GM19239 (cell line): ENCODE measurements around the gene C11orf24.
"Not testable (repeated sequence)": the region's sequence is repeated elsewhere in the genome, so short reads cannot be mapped to it uniquely, and the experiment has no call there.

Experiments used
- DNase-seq: peaks from one replicate; pipeline ENCODE4 v3.0.0; 2011; ENCODE audit warnings: low spot score; ENCODE audit not compliant: insufficient read length
- FAIRE-seq: peaks from 2 replicates; lab custom pipeline; 2011; peaks lifted over from hg19 to GRCh38; lab: Jason Lieb, UNC

Gene C11orf24

GRCh38 chr11:68257477-68258362 is 14.1 kb downstream of the C11orf24 start:
- DNase-seq, result peak; percentile 84
- peak; percentile 78 for FAIRE-seq

- FAIRE-seq, result no peak
- DNase-seq, result no peak
Measured at GRCh38 chr11:68256331-68256741, 15.4 kb downstream of the C11orf24 start.

GRCh38 chr11:68255526-68255925 is 16.2 kb downstream of the C11orf24 start:
- DNase-seq (no peak), FAIRE-seq (no peak)

- no peak for FAIRE-seq
- DNase-seq, result no peak
Measured at GRCh38 chr11:68254421-68254820, 17.4 kb downstream of the C11orf24 start.

GRCh38 chr11:68251765-68252164 is 20.0 kb downstream of the C11orf24 start:
- no peak for DNase-seq
- FAIRE-seq, result no peak

GRCh38 chr11:68244912-68245311 is 26.9 kb downstream of the C11orf24 start:
- DNase-seq, FAIRE-seq: not testable (repeated sequence)

GRCh38 chr11:68243847-68244246 is 27.9 kb downstream of the C11orf24 start:
- DNase-seq, FAIRE-seq: not testable (repeated sequence)

- DNase-seq (no peak), FAIRE-seq (no peak)
Measured at GRCh38 chr11:68242616-68243015, 29.2 kb downstream of the C11orf24 start.

- DNase-seq (no peak), FAIRE-seq (no peak)
Measured at GRCh38 chr11:68231621-68232020, 40.2 kb downstream of the C11orf24 start.

- no peak for FAIRE-seq
- DNase-seq, result no peak
Measured at GRCh38 chr11:68229601-68230000, 42.2 kb downstream of the C11orf24 start.

- DNase-seq (no peak), FAIRE-seq (no peak)
Measured at GRCh38 chr11:68226421-68226820, 45.4 kb downstream of the C11orf24 start.

- no peak for DNase-seq
- FAIRE-seq, result no peak
Measured at GRCh38 chr11:68224606-68225005, 47.2 kb downstream of the C11orf24 start.

GRCh38 chr11:68223275-68223674 is 48.5 kb downstream of the C11orf24 start:
- FAIRE-seq (no peak), DNase-seq (no peak)

GRCh38 chr11:68221406-68221805 is 50.4 kb downstream of the C11orf24 start:
- no peak for DNase-seq

GRCh38 chr11:68216171-68216938 is 55.4 kb downstream of the C11orf24 start:
- DNase-seq, result no peak
- FAIRE-seq, result no peak

More at GRCh38 chr11:68221406-68221805, 50.4 kb downstream of the C11orf24 start:
- no peak for FAIRE-seq

- DNase-seq (no peak), FAIRE-seq (no peak)
Measured at GRCh38 chr11:68215524-68216170, 56.1 kb downstream of the C11orf24 start.

- no peak for DNase-seq
- no peak for FAIRE-seq
Measured at GRCh38 chr11:68215087-68215445, 56.7 kb downstream of the C11orf24 start.

GRCh38 chr11:68214173-68215086 is 57.3 kb downstream of the C11orf24 start:
- DNase-seq, result no peak
- FAIRE-seq, result no peak

- FAIRE-seq, result no peak
- peak; percentile 86 for DNase-seq
Measured at GRCh38 chr11:68213555-68214172, 58.1 kb downstream of the C11orf24 start.
